Measurements from ENCODE around the gene TRIB2. TPM values are rescaled to one million over a fixed set of nuclear protein-coding genes. Genes with fewer than 3 reads are reported as not detected.
A peak's percentile ranks its signal among the peaks of the same experiment; 100 is the strongest.

The TRIB2 gene
- total and polyA plus RNA-seq, 9 of the 15 experiments (the other 6 are each of a cell fraction or from before 2014, with no cell fraction given) = 9.0 to 39.0 (median 26.3) TPM

GRCh38 chr2:12705230-12705629 lies 11.5 kb upstream of the TRIB2 start:
- H3K9me3 ChIP-seq (replicated peaks; ENCODE audit: control insufficient read depth, insufficient read depth, low read depth, low read length) = peaks cover 22% of the 10 kb centered on the region
- no TSS peak for BruUV-seq (replicated peaks)
- DNase-seq (ENCODE audit: extremely low read depth in 1 of 4, low spot score in 3 of 4) (peak in 1 of 4 experiments; percentile 43), ATAC-seq (peak; percentile 64), FAIRE-seq (peak; percentile 69)
- no peaks in the 10 kb centered on the region for H3K9me1 ChIP-seq (ENCODE audit: control insufficient read depth, insufficient read depth, low read length)
- peak overlapping the region; percentile 75 for H3K27ac ChIP-seq (ENCODE audit: extremely low read depth, low read depth, low read length)
- H3K4me2 ChIP-seq (ENCODE audit: insufficient read depth, low read length) = peak overlapping the region; percentile 17
- H3K9ac ChIP-seq (ENCODE audit: insufficient read depth in 1 of 2, low read depth in 2 of 2, low read length in 2 of 2) = no peak overlapping the region; a peak in 1 of 4 replicates
- H2AFZ ChIP-seq (ENCODE audit: low read depth, low read length) = peak overlapping the region; percentile 80
- H3K4me1 ChIP-seq (replicated peaks in 1 of 2; ENCODE audit: control insufficient read depth in 2 of 2, insufficient read depth in 2 of 2, low read length in 2 of 2) = peaks cover 0 to 22% of the 10 kb centered on the region in 2 experiments; a peak in 2 of 5 replicates
- peaks cover 5% of the 10 kb centered on the region; the same call in 2 of the 3 replicates for H3K36me3 ChIP-seq (ENCODE audit: control insufficient read depth, insufficient read depth, low read length)
- intact Hi-C loops (cut with micrococcal nuclease) = no loop called here
- in situ Hi-C loops (cut with MboI) = loop anchor here (25.0 kb wide), 1 partner anchor 543 kb away; no protein-coding TSS in a partner anchor
- no peaks in the 10 kb centered on the region for H4K20me1 ChIP-seq (replicated peaks; ENCODE audit: control insufficient read depth, insufficient read depth, low read length)
- no peaks in the 10 kb centered on the region for H3K79me2 ChIP-seq (ENCODE audit: control insufficient read depth, insufficient read depth, low read length)
- H3K27me3 ChIP-seq (ENCODE audit: control insufficient read depth in 2 of 2, insufficient read depth in 2 of 2, low read length in 2 of 2) = no peaks in the 10 kb centered on the region
- ChIA-PET POLR2A (interaction anchor here (0.5 to 1.1 kb wide), 5 partner anchors 9 to 41 kb away, joined by 3 to 4 read pairs (median 3); no protein-coding TSS in a partner anchor), CTCF (ENCODE audit: low intra/inter-chr PET ratio) (no interaction called here)
- WGBS (ENCODE audit: insufficient coverage, low coverage, missing lambda C conversion rate) = 60% methylated on average over 1 of the region's 1 CpG
- H3K4me3 ChIP-seq = no peak overlapping the region
- TF ChIP-seq, protein P1, sequence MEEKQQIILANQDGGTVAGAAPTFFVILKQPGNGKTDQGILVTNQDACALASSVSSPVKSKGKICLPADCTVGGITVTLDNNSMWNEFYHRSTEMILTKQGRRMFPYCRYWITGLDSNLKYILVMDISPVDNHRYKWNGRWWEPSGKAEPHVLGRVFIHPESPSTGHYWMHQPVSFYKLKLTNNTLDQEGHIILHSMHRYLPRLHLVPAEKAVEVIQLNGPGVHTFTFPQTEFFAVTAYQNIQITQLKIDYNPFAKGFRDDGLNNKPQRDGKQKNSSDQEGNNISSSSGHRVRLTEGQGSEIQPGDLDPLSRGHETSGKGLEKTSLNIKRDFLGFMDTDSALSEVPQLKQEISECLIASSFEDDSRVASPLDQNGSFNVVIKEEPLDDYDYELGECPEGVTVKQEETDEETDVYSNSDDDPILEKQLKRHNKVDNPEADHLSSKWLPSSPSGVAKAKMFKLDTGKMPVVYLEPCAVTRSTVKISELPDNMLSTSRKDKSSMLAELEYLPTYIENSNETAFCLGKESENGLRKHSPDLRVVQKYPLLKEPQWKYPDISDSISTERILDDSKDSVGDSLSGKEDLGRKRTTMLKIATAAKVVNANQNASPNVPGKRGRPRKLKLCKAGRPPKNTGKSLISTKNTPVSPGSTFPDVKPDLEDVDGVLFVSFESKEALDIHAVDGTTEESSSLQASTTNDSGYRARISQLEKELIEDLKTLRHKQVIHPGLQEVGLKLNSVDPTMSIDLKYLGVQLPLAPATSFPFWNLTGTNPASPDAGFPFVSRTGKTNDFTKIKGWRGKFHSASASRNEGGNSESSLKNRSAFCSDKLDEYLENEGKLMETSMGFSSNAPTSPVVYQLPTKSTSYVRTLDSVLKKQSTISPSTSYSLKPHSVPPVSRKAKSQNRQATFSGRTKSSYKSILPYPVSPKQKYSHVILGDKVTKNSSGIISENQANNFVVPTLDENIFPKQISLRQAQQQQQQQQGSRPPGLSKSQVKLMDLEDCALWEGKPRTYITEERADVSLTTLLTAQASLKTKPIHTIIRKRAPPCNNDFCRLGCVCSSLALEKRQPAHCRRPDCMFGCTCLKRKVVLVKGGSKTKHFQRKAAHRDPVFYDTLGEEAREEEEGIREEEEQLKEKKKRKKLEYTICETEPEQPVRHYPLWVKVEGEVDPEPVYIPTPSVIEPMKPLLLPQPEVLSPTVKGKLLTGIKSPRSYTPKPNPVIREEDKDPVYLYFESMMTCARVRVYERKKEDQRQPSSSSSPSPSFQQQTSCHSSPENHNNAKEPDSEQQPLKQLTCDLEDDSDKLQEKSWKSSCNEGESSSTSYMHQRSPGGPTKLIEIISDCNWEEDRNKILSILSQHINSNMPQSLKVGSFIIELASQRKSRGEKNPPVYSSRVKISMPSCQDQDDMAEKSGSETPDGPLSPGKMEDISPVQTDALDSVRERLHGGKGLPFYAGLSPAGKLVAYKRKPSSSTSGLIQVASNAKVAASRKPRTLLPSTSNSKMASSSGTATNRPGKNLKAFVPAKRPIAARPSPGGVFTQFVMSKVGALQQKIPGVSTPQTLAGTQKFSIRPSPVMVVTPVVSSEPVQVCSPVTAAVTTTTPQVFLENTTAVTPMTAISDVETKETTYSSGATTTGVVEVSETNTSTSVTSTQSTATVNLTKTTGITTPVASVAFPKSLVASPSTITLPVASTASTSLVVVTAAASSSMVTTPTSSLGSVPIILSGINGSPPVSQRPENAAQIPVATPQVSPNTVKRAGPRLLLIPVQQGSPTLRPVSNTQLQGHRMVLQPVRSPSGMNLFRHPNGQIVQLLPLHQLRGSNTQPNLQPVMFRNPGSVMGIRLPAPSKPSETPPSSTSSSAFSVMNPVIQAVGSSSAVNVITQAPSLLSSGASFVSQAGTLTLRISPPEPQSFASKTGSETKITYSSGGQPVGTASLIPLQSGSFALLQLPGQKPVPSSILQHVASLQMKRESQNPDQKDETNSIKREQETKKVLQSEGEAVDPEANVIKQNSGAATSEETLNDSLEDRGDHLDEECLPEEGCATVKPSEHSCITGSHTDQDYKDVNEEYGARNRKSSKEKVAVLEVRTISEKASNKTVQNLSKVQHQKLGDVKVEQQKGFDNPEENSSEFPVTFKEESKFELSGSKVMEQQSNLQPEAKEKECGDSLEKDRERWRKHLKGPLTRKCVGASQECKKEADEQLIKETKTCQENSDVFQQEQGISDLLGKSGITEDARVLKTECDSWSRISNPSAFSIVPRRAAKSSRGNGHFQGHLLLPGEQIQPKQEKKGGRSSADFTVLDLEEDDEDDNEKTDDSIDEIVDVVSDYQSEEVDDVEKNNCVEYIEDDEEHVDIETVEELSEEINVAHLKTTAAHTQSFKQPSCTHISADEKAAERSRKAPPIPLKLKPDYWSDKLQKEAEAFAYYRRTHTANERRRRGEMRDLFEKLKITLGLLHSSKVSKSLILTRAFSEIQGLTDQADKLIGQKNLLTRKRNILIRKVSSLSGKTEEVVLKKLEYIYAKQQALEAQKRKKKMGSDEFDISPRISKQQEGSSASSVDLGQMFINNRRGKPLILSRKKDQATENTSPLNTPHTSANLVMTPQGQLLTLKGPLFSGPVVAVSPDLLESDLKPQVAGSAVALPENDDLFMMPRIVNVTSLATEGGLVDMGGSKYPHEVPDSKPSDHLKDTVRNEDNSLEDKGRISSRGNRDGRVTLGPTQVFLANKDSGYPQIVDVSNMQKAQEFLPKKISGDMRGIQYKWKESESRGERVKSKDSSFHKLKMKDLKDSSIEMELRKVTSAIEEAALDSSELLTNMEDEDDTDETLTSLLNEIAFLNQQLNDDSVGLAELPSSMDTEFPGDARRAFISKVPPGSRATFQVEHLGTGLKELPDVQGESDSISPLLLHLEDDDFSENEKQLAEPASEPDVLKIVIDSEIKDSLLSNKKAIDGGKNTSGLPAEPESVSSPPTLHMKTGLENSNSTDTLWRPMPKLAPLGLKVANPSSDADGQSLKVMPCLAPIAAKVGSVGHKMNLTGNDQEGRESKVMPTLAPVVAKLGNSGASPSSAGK (IDR thresholded peaks at IDR 0.05) = peak; percentile 24; the same call in 1 of the 2 replicates
- TF ChIP-seq ZNF316 (IDR thresholded peaks at IDR 0.05) (no peak), RFX1 (IDR thresholded peaks at IDR 0.05) (no peak), ZFX (CRISPR knock-in tag; IDR thresholded peaks at IDR 0.05) (0 out of 2 replicates have a peak, but pooled peaks have one; percentile 26), CBX5 (IDR thresholded peaks at IDR 0.05; ENCODE audit: borderline replicate concordance, low read depth) (peak; percentile 69; the same call in 1 of the 2 replicates), RBM22 (IDR thresholded peaks at IDR 0.05; ENCODE audit: low read depth, low read length, poor library complexity, severe bottlenecking) (no peak), ZFP36 (IDR thresholded peaks at IDR 0.05; ENCODE audit: low read depth, low read length, partially characterized antibody) (peak; percentile 30), RBM25 (IDR thresholded peaks at IDR 0.05; ENCODE audit: low read depth, low read length, severe bottlenecking) (peak; percentile 40), TRIM28 (IDR thresholded peaks at IDR 0.05) (0 out of 2 replicates have a peak, but pooled peaks have one; percentile 60)
- TF ChIP-seq, protein P2, sequence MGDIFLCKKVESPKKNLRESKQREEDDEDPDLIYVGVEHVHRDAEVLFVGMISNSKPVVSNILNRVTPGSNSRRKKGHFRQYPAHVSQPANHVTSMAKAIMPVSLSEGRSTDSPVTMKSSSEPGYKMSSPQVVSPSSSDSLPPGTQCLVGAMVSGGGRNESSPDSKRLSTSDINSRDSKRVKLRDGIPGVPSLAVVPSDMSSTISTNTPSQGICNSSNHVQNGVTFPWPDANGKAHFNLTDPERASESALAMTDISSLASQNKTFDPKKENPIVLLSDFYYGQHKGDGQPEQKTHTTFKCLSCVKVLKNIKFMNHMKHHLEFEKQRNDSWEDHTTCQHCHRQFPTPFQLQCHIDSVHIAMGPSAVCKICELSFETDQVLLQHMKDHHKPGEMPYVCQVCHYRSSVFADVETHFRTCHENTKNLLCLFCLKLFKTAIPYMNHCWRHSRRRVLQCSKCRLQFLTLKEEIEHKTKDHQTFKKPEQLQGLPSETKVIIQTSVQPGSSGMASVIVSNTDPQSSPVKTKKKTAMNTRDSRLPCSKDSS (IDR thresholded peaks at IDR 0.05; ENCODE audit: low read depth, partially characterized antibody) = peak; percentile 83
